A673 (cell line): Measurements from ENCODE around the gene C6orf52. TPM values are rescaled to one million over a fixed set of nuclear protein-coding genes. Genes with fewer than 3 reads are reported as not detected.

Source experiments
- BruUV-seq: library from RNA; stranded (reverse); fragments of 400-500 nt; replicated peaks from 2 replicates; lab custom pipeline; 2021; lab: Mats Ljungman, UMichigan
- CTCF ChIA-PET: fragments of 300-600 bp; sonication (Branson Sonifier 250); formaldehyde crosslinking; loops from one replicate; lab custom pipeline; 2022; ENCODE audit warnings: antibody characterized with exemption; lab: Charles Lee
- POLR2A ChIA-PET: fragments of 300-600 bp; sonication (Branson Sonifier 250); formaldehyde crosslinking; loops from one replicate; lab custom pipeline; 2022; ENCODE audit warnings: antibody characterized with exemption; ENCODE audit not compliant: low non-redundant PET; lab: Charles Lee
- DNase-seq: peaks from one replicate; pipeline ENCODE4 v3.0.0-alpha.2; 2015; ENCODE audit warnings: low spot score
- H3K27ac ChIP-seq: fragments of 200-600 bp; sonication (generic); 2 replicates; pipeline ENCODE4 v1.5.1; 2016; ENCODE audit warnings: mixed run types, low read depth, mild to moderate bottlenecking, mixed read lengths, antibody characterized with exemption, low read length; ENCODE audit not compliant: poor library complexity, severe bottlenecking
- H3K27me3 ChIP-seq: fragments of 200-600 bp; sonication (generic); replicated peaks from 2 replicates; pipeline ENCODE4 v1.6.1; 2017; ENCODE audit warnings: mixed run types, low read depth, mild to moderate bottlenecking, mixed read lengths, antibody characterized with exemption, low read length; ENCODE audit not compliant: insufficient read depth, poor library complexity
- H3K36me3 ChIP-seq: fragments of 200-600 bp; sonication (generic); 2 replicates; pipeline ENCODE4 v1.6.1; 2016; ENCODE audit warnings: mixed run types, mild to moderate bottlenecking, mixed read lengths, antibody characterized with exemption, low read length; ENCODE audit not compliant: insufficient read depth, poor library complexity, severe bottlenecking
- H3K4me1 ChIP-seq: fragments of 200-600 bp; sonication (generic); 2 replicates; pipeline ENCODE4 v1.6.1; 2017; ENCODE audit warnings: mixed run types, mild to moderate bottlenecking, mixed read lengths, antibody characterized with exemption, low read length; ENCODE audit not compliant: insufficient read depth, poor library complexity, severe bottlenecking
- H3K4me3 ChIP-seq: fragments of 200-600 bp; sonication (generic); 2 replicates; pipeline ENCODE4 v1.5.1; 2016; ENCODE audit warnings: low read depth, mixed run types, mild to moderate bottlenecking, mixed read lengths, low read length; ENCODE audit not compliant: poor library complexity, severe bottlenecking
- H3K9me3 ChIP-seq: fragments of 200-600 bp; sonication (generic); 2 replicates; pipeline ENCODE4 v1.6.1; 2016; ENCODE audit warnings: mixed run types, low read depth, mild to moderate bottlenecking, mixed read lengths, antibody characterized with exemption, low read length; ENCODE audit not compliant: poor library complexity, severe bottlenecking
- CTCF ChIP-seq: fragments of 300-800, 200-600 bp; sonication (generic); conservative IDR thresholded peaks from 2 replicates; pipeline ENCODE4 v1.5.1; 2017; ENCODE audit warnings: low read depth, mild to moderate bottlenecking, antibody characterized with exemption, low read length, moderate library complexity, mixed read lengths
- EZH2 ChIP-seq: fragments of 200-600 bp; sonication (generic); IDR thresholded peaks from 2 replicates; pipeline ENCODE4 v1.6.1; 2017; ENCODE audit warnings: borderline replicate concordance, low read depth, mild to moderate bottlenecking, mixed read lengths, antibody characterized with exemption, low read length; ENCODE audit not compliant: poor library complexity, severe bottlenecking
- intact Hi-C: fragments of 100-400 bp; cut with micrococcal nuclease; formaldehyde crosslinking; loops from one replicate; pipeline ENCODE4 v1.10.0; 2022; ENCODE audit not compliant: unreplicated experiment
- total RNA-seq: library from RNA; stranded (reverse); gene quantifications from 2 replicates; pipeline ENCODE4 v1.2.3, GENCODE V29; 2021

C6orf52 gene
- total RNA-seq, 1 experiment from 2014 or later: 0.69 TPM

DNA sequence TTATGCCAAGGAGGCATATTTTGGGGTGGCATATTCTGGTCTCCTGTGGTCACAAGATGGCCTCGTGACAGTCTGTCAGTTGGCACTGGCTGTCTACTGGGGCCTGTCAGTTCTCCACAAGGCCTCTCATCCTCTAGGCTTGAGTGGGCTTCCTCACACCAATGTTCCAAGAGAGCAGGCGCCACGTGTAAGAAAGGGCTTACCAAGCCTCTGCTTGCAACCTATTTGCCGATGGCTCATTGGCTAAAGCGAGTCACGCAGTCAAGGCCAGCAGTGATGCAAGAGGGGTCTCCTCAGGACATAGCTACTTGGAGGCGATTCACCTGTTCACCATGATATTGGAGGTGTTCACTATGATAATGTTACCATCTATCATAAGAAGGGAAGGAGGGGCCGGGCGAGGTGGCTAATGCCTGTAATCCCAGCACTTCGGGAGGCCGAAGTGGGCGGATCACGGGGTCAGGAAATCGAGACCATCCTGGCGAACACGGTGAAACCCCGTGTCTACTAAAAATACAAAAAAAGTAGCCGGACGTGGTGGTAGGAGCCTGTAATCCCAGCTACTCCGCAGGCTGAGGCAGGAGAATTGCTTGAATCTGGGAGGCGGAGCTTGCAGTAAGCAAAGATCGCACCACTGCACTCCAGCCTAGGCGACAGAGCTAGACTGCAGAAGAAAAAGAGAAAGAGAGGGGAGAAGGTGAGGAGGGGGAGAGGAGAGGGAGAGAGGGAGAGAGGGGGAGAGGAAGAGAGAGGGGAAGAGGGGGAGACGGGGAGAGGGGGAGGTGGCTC is 35.3 kb downstream of the C6orf52 start:
- Histone ChIP-seq H3K27ac (no peak overlapping the region), H3K36me3 (no peaks in the 10 kb centered on the region), H3K4me1 (no peaks in the 10 kb centered on the region), H3K9me3 (no peaks in the 10 kb centered on the region), H3K27me3 (peaks cover 21% of the 10 kb centered on the region), H3K4me3 (no peak overlapping the region)
- no peak for DNase-seq
- POLR2A ChIA-PET: no interaction called here
- intact Hi-C loops: no loop called here
- no peak for TF ChIP-seq CTCF
- TF ChIP-seq EZH2: no peak
- BruUV-seq: no TSS peak
- CTCF ChIA-PET: no interaction called here

- ChIA-PET POLR2A (no interaction called here), CTCF (no interaction called here)
- TF ChIP-seq EZH2: no peak
- TF ChIP-seq CTCF: no peak
- no peaks in the 10 kb centered on the region for H3K9me3 ChIP-seq
- no peak for DNase-seq
- intact Hi-C loops: no loop called here
- H3K4me1 ChIP-seq: no peaks in the 10 kb centered on the region
- no peak overlapping the region for H3K4me3 ChIP-seq
- no peak overlapping the region for H3K27ac ChIP-seq
- no peaks in the 10 kb centered on the region for H3K36me3 ChIP-seq
- H3K27me3 ChIP-seq: peaks cover 48% of the 10 kb centered on the region
- BruUV-seq: no TSS peak
Measured at GRCh38 chr6:10655508-10656055, 38.8 kb downstream of the C6orf52 start.

DNA sequence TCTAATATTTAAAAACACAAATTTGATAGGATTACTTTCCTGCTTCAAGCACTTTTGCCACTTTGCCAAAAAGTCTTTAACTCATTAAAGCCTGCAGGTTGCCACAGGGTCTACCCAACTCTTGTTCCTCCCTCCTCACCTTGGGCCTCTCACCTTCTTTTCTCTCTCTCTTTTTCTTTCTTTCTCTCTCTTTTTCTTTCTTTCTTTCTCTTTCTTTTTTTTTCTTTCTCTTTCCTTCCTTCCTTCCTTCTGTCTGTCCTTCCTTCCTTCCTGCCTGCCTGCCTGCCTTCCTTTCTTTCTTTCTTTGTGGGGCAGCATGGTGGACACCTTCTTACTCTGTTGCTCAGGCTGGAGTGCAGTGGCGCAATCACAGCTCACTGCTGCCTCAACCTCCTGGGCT is 50.2 kb downstream of the C6orf52 start:
- no TSS peak for BruUV-seq

More for the DNA sequence above, 50.2 kb downstream of the C6orf52 start:
- ChIA-PET CTCF (no interaction called here), POLR2A (no interaction called here)
- no peak for TF ChIP-seq CTCF
- TF ChIP-seq EZH2: no peak
- no peak overlapping the region for H3K4me3 ChIP-seq
- no peaks in the 10 kb centered on the region for H3K27me3 ChIP-seq
- no peaks in the 10 kb centered on the region for H3K9me3 ChIP-seq
- no peak overlapping the region for H3K27ac ChIP-seq
- no peaks in the 10 kb centered on the region for H3K4me1 ChIP-seq
- no peak for DNase-seq
- intact Hi-C loops: no loop called here
- no peaks in the 10 kb centered on the region for H3K36me3 ChIP-seq
